GM21515 (cell line): ENCODE results near the gene TBL1XR1.

ENCODE experiments used
- ATAC-seq: cut with Tn5 transposase; IDR thresholded peaks from one replicate; pipeline ENCODE4 v1.9.1; 2021; ENCODE audit not compliant: unreplicated experiment

TBL1XR1 gene

DNA sequence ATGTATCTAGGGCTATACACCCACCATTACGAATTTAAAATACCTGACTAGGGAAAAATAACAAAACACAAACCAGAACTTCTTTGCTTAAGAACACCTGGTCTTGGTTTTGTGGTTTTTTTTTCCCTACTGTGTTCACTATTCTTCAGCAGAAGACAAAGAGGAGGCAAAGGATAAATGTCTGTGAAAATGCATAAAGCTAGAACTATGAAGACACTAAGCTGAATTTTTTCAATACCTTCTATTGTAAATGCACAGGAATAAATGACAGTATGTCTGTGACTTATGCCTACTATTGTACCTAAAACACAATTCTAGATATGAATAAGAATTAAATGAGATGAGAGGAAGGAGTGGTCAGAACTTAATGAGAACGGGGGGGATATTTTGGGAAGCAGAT lies 86.9 kb downstream of the TBL1XR1 start:
- no peak for ATAC-seq

DNA sequence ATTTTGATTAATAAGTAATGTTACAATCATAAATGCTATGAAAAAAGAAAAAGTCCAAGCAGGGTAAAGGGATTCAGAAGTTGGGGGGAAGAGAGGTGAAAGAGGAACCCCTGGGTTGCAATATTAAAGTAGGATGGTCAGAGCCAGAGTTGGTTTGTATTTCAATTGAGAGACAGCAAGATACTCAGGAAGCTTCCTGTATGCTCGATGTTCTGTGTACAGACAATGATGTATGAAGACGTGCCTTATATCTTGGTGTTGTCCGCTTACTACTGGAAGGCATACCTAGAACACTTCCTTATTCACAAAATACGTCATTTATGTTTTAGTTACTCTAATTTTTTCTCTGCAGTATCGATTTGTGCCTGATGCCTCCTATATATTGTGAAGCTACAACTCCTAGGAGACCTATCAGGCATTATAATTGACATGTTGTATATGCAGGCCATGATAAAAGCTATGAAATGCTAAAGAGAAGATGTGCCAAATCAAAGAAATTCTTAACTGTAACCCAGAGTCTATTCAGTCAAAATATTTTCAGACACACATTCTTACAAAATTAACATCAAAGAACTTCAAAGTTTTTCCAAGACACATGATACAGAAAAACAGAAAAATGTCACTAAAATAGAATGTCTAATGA lies 87.5 kb downstream of the TBL1XR1 start:
- peak; percentile 44 for ATAC-seq

DNA sequence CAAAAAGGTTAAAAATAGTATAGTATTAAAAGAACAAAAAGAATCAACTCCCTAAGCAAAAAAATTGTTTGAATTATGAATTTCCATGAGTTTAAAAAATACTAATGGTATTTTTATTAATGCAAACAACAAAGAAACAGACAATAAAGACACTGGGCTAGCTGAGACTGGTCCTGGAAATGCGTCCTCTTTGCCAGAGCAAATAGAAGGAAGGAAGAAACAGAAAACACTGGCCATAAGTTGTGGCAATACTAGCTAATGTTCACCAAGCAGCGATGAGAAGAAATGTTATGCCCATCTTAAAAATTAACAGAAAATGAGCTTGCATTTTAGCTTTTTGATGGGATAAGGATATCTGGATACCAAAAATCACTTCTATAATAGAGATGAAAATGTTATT lies 88.6 kb downstream of the TBL1XR1 start:
- no peak for ATAC-seq

DNA sequence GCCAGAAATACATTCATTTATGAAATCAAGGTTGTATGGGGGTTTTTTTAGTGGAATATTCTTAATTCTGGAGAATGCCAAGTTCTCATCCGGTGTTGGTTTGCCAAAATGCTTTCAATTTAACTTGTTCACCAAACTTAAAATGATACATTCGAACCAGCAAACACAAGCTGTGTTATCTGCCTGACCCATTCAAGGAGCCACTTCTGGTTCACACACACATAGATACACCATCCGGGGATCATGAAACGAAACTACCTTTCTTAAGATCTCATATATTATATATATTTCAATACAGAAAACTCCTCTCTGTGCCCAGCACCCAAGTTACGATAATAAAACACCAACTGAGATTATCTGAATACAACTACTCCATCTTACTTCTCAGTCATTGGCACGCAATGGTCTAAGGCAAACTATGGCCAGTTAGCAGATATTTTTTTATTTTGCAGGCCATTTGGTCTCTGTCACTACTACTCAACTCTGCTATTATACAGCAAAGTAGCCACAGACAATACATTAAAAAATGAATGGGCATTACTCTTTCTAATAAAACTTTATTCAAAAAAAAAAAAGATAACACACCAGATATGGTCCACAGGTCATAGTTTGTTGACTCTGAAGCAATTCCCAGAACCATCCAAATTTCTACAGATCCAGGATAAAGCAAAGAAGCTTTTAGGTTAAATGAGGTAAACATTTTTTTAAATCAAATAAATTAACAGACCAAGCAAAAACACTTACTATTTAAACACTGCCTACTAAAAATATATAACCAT lies 89.6 kb downstream of the TBL1XR1 start:
- no peak for ATAC-seq

DNA sequence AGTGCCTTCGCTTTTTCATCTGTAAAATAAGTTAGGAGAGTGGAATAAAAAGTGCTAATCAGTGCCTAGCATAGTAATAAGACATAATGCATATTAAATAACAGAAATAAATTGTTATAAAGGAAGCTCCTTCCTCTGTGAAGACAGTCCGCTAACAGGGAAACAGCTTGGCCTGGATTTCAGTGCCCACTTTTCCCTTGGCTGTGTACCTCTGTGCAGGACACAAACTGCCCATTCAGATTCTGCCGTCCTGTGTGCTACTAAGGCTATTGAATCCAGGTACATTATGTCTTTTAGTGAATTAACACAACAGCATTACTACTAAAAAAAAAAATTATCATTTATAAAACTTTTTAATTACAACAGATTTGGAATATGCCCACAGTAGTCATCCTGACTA lies 90.7 kb downstream of the TBL1XR1 start:
- no peak for ATAC-seq

DNA sequence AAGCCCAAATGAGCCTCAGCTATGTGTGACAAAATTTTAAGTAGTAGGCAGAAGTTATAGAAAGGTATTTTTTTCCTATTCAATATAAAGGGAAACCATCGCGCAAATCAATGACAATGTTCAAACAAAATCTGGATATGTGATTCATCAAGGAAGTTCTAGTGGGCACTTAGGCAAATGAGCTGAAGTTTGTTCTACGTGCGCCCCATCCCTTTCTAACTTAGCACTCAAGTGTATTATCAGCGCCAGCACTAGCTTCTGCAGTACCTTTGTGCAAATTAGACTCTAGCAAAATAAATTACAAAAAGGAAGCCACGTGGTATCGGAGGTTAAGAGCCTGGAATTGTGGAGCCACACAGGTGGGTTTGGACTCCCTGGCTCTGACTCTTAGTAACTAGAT lies 91.1 kb downstream of the TBL1XR1 start:
- no peak for ATAC-seq

DNA sequence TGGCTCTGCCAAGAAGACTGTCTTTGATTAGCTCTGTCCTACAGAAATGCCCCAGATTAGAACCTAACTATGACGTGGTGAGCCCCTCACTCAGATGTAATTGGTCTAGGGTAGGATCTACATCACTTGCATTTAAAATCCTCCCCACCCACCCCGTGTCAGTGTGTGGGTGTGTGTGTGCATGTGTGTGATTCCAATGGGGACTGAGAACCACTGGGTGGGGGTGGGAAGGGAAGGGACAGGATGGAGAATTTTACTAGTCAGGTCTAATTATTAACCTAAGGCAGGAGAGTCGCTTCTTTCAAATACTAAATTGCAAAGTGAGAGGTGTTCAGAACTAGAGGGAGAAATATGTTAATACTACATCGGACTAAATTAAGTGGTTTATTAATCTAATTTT lies 91.7 kb downstream of the TBL1XR1 start:
- ATAC-seq: no peak

DNA sequence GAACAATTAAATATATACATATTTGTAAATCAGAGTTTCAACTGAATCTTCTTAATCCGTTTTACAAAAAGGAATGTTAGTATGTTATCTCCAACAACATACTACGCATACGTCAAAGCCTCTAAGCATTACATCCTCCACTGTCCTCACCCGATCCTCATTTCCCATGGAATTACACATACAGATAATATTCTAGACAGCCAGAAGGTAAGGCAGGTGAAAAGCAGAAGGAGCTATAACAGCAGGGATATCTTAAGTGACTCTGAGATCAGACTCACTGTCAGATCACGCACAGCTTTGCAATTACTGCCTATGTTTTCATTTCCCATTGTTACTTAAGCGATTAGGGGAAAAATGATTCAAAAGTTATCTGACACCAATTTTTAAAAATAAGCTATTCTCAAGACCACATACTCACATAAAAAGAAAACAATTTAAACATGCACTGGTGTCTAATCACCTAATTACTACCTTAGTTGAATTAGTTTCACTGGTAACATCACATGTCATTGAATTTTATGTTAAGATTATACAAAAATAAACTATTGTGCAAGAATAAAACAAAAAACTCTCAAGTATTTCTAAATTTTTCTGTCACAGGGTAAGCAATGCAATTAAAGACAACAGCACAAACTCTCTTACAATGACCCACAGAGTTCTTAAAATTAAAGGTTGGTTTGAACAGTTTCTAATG lies 92.8 kb downstream of the TBL1XR1 start:
- no peak for ATAC-seq

DNA sequence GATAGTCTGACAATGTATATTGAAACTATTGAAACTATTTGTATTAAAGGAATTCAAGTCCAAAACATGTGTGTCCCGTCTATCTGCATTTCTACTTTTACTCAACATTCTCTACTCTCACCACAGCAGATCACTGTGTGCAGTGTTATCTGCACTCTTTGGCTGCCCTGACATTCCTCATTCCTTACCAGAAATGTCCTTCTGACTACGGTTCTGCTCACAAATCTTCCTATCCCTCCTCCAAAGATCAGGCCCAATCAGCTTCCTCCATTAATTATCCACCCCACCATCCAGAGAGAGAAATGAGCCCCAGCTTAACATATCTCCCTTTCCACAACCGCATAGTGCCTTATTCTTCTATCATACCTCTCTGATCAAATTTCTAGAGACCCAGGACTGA lies 94.7 kb downstream of the TBL1XR1 start:
- no peak for ATAC-seq

DNA sequence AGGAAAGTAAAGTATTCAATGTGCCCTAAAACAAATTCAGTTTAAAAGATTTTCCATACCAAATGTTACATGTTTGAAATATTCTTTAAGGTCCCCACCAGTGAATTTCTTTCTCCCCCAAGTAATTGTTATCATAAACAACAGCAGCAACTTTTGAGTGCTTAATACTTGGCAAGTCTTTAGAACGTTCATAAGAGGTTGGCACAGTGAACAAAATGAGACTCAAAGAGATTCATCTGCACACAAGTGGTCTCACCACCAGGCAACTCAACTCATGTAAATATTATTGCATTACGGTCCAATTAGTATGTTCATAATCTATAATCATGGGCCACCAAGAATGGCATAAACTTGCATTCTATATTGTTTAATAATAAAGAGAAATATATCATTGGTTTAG lies 98.7 kb downstream of the TBL1XR1 start:
- no peak for ATAC-seq

DNA sequence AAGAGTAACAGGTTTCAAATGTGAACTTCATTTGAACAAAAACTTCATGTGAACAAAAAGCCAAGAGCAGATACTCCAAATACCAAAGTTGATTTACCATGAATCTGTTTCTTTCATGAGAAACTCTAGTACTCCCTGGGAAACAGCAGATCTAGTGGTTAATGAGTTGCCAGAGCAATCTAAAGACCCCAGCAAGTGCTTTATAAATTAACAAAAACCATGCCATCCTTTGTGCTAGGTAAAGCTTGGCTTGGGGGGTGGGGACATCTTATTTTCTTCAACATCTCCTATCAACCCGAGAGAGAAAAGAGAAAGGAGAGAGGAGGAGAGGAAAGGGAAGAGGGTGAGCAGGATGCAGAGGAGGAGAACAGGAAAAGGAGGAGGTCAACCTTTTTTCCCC lies 100.7 kb downstream of the TBL1XR1 start:
- no peak for ATAC-seq

DNA sequence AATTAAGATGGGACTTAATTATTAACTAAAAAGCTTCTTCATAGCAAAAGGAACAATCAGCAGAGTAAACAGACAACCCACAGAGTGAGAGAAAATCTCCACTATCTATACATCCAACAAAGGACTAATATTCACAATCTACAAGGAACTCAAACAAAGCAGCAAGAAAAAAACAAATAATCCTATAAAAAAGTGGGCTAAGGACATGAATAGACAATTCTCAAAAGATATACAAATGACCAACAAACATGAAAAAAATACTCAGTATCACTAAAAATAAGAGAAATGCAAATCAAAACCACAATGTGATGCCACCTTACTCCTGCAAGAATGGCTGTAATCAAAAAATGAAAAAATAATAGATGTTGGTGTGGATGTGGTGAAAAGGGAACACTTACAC lies 103.3 kb downstream of the TBL1XR1 start:
- ATAC-seq: no peak

DNA sequence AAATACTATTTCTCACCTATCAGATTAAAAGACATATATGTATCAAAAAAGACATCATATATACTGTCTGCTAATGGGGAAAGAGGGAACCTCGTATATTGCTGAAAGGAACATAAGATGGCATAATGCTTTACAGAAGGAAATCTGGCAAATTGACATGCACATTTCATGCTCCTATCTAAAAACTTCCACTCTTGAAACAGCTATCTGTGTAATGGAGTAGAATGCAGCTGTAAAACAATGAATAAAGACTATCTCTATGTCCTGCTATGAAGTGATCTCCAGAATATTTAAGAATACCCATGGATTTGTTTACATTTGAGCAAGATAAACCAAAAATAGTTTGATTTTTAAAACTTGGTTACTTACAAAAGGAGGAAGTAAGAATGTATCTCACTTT lies 107.4 kb downstream of the TBL1XR1 start:
- no peak for ATAC-seq

DNA sequence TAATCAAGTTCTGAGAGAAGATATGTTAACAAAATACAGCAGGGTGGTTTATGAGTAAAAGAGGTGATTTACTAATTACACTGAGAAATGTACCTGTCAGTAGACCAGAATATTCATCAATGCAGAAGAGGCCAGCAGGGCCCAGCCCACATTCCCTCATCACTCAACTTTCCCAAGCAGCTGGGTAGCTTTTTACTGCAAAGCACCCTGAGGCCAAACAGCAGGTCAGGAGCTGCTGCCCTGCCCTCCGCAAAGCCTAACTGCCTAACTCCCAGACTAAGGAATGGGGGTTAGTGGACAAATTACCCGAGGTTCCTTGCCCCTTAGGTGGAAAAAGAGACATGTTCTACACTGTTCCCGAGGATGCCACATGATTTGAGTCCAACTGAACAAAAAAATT lies 108.2 kb downstream of the TBL1XR1 start:
- no peak for ATAC-seq

DNA sequence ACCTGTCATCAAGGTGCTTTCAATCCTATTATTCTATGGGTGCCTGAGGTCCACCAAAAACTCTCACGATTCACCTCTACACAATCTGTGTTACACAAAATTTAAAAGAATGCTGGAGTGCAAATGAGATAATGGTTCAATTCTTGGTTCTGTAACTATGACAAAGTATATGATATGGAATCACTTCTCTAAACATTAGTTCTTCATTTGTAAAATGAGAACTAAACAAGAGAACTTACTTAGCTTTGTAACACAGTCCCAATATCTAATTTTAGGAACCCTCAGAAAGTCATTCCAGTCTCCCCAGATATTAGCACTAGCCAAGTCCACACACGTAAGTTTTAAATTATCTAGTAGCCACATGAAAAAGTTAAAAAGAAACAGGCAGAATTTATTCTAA lies 111.5 kb downstream of the TBL1XR1 start:
- ATAC-seq: no peak

DNA sequence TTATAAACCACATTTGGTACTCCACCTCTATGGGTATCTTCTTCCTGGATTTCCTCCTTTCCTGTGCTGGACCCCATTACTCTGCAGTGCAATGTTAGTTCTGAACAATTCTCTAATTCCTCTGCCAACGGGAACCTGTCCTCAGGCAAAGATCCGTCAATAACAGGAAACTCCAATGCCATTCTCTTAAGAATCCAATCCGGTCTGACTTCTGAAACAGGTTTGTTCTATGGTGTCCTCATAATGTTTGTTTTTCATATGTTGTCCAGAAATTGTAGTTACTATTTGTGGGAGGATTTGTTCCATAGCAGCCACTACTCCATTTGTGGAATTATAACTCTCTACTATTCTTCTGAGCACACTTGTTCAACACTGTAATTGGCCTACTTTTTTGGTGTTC lies 112.7 kb downstream of the TBL1XR1 start:
- ATAC-seq: no peak

DNA sequence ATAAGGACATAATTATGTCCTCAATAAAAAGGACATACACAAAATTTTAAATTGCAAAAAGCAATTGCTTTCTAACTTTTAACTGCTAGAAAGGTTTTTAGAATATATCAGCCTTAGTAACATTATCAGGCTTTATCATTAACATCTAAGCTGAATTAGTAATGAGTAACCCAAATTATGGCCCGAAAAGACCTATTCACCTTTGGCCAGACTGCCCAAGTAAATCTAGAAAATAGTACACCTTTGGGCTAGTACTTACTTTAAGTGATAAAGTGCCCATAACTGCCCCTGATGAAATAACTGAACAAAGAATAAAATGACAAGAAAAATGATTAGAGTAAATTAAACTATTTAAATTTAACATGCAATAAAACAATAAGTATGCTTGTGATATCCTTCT lies 117.2 kb downstream of the TBL1XR1 start:
- no peak for ATAC-seq

DNA sequence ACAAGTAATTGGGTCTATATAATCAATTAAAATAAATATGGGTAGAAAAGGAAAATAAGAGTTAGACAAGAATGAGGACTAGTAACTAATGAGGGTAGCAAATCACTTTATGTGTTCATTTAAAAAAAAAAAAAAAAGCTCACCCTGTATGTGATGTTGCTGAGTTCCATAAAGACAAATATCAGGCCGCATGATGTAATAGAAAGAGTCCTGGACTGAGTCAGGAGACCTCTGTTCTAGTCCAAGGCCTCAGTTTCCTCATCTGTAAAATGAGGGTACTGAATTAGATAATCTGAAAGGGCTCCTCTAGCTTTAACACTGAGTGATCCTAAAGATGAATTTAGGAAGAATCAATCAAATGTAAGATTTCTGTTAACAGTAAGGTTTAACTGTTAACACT lies 117.6 kb downstream of the TBL1XR1 start:
- ATAC-seq: no peak

DNA sequence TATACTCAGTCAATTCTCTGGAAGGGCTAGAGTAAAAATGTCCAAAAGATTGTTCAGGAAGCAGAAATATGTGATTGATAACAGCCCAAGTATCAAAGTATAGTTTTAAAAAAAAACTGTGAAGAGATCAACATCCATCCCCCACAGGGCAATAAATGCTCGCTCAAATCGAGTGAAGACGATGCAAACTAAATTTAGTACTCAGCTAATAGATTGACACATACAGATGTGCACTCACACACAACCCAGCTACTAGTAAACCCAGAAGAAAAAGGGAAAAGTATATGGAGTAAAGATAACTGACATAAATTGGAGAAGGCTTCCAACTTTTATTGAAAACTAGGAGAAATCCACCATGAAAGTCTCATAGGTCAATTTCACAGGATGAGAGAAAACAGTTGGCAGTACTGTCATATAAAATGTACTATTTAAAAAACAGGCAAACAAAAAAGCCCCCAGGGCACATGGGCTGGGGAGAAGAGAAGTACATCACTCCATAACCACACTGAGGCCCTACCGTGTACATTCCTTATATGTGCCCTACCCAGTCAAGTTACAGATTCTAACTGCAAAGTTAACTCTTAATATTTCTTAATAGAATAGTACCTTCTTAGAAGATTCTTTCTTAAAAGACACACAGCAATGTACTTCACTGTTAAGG lies 125.7 kb downstream of the TBL1XR1 start:
- no peak for ATAC-seq

DNA sequence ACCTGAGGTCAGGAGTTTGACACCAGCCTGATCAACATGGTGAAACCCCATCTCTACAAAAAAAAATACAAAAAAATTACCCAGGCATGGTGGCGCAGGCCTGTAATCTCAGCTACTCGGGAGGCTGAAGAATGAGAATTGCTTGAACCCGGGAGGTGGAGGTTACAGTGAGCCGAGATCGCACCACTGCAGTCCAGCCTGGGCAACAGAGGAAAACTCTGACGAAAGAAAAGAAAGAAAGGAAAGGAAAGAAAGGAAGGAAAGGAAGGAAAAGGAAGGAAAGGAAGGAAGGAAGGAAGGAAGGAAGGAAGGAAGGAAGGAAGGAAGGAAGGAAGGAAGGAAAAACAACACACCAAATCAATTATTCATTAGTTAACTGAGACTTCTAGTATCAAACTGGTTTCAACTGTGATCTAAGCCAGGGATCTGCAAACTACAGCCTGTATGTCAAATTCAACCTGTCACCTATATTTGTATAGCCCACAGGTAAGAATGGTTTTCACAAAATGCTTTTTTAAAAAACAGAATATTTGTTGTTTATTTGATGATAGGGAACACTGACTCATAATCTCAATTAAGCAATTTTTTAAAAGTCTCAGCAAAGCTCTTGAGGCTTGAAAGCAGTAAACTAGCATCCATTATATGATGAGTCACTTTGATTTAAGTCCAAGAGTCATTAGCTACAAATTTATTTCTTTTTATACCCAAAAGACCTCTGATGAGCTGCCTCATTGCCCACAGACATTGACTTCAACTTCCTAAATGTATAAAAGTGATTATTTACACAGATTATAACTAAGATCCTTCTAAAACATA lies 127.6 kb downstream of the TBL1XR1 start:
- no peak for ATAC-seq

DNA sequence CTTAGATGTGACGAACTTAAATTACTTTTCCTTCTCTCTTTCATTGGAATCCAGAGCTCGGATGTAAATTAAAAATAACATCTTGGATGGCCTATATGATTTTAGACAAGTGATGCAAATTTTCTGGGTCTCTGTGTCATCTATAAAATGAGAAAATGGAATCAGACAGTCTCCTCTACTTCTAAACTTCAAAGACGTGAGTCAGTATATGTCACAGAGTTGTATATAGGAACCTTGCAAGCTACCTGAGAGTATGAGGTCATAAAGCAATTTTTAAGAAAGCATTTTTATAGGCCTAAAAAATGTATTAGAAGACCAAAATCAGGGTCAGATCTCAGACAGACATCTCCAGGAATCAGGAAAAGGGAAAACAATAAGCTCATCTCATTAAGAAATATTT lies 128.3 kb downstream of the TBL1XR1 start:
- no peak for ATAC-seq
